Measurements from ENCODE around the gene TXLNG. TPM values are rescaled to one million over a fixed set of nuclear protein-coding genes. Genes with fewer than 3 reads are reported as not detected.
"Not testable (repeated sequence)": the region's sequence is repeated elsewhere in the genome, so short reads cannot be mapped to it uniquely, and the experiment has no call there.

TXLNG gene
- total RNA-seq, 1 donor from 2014 or later = 5.1 TPM

DNA sequence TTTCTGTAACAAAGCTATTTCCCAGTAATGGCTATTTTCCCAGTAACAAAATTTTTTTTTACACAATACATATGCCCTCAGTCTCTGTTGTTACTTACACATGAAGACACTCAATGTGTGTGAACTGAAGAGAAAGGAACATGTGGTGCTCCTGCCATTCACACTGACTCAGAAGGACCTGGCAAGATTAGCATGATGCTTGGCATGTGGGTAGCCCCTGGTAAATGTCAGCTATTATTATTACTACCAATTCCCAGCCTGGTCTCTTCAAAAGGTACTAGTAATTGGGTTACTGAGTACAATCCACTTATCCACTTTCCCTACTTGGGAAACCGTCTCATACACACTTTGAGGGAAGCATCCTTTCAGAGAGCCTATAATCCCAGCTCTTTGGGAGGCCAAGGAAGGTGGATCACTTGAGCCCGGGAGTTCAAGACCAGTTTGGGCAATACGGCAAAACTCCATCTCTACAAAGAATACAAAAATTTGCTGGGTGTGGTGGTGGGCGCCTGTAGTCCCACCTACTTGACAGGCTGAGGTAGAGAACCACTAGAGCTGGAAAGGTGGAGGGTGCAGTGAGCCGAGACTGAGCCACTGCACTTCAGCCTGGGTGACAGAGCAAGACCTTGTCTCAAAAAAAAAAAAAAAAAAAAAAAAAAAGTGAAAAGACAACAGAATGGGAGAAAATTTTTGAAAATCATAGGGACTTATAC, 69.3 kb downstream of the TXLNG start:
- no peak overlapping the region for H3K4me3 ChIP-seq
- H3K9me3 ChIP-seq (replicated peaks) = no peaks in the 10 kb centered on the region
- no peaks in the 10 kb centered on the region for H3K27me3 ChIP-seq (ENCODE audit: low read depth)
- no peak for DNase-seq
- intact Hi-C loops (cut with micrococcal nuclease) = no loop called here
- no peak overlapping the region for H3K27ac ChIP-seq (replicated peaks)
- peaks cover 45% of the 10 kb centered on the region for H3K36me3 ChIP-seq
- TF ChIP-seq CTCF (IDR thresholded peaks at IDR 0.05; ENCODE audit: borderline replicate concordance) = no peak
- H3K4me1 ChIP-seq = no peaks in the 10 kb centered on the region

DNA sequence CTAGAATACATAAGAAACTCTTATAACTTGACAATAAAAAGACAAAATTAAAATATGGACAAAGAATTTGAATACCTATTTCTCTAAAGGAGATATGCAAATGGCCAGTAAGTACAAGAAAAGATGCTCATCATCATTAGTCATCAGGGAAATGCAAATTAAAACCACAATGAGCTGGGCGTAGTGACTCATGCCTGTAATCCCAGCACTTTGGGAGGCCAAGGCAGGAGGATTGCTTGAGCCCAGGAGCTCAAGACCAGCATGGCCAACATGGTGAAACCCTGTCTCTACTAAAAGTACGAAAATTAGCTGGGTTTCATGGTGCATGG, 69.8 kb downstream of the TXLNG start:
- H3K27ac ChIP-seq (replicated peaks); DNase-seq; intact Hi-C loops (cut with micrococcal nuclease); H3K9me3 ChIP-seq (replicated peaks); H3K4me3 ChIP-seq; H3K27me3 ChIP-seq (ENCODE audit: low read depth); H3K4me1 ChIP-seq: not testable (repeated sequence)
- peaks cover 41% of the 10 kb centered on the region for H3K36me3 ChIP-seq

DNA sequence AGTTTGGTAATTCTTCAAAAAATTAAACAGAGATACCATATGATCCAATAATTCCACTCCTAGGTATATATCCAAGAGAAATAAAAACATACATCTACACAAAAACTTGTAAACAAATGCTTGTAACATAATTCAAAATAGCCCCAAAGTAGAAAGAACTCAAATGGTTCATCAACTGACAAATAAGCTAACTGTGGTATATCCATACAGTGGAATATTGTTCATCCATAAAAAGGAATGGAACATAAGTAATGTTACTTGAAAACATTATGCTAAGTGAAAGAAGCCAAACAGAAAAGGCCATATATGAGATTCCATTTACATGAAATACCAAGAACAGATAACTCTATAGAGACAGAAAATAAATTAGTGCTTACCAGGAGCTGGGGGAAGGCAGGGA, 70.5 kb downstream of the TXLNG start:
- peaks cover 41% of the 10 kb centered on the region for H3K36me3 ChIP-seq

GRCh38 chrX:16862829-16863228, 76.6 kb downstream of the TXLNG start:
- DNase-seq = no peak
- H3K9me3 ChIP-seq (replicated peaks) = no peaks in the 10 kb centered on the region
- peaks cover 21% of the 10 kb centered on the region for H3K4me1 ChIP-seq
- no peak overlapping the region for H3K4me3 ChIP-seq
- TF ChIP-seq CTCF (IDR thresholded peaks at IDR 0.05; ENCODE audit: borderline replicate concordance) = no peak
- no peak overlapping the region for H3K27ac ChIP-seq (replicated peaks)
- intact Hi-C loops (cut with micrococcal nuclease) = no loop called here
- peaks cover 6% of the 10 kb centered on the region for H3K36me3 ChIP-seq
- no peaks in the 10 kb centered on the region for H3K27me3 ChIP-seq (ENCODE audit: low read depth)

More for the DNA sequence above, 70.5 kb downstream of the TXLNG start:
- intact Hi-C loops (cut with micrococcal nuclease) = no loop called here
- no peak overlapping the region for H3K27ac ChIP-seq (replicated peaks)
- no peaks in the 10 kb centered on the region for H3K9me3 ChIP-seq (replicated peaks)
- DNase-seq = no peak
- no peak overlapping the region for H3K4me3 ChIP-seq
- H3K27me3 ChIP-seq (ENCODE audit: low read depth) = no peaks in the 10 kb centered on the region
- H3K4me1 ChIP-seq = no peaks in the 10 kb centered on the region
- TF ChIP-seq CTCF (IDR thresholded peaks at IDR 0.05; ENCODE audit: borderline replicate concordance) = no peak

GRCh38 chrX:16867947-16868346, 81.7 kb downstream of the TXLNG start:
- no peaks in the 10 kb centered on the region for H3K9me3 ChIP-seq (replicated peaks)
- no peak for TF ChIP-seq CTCF (IDR thresholded peaks at IDR 0.05; ENCODE audit: borderline replicate concordance)
- H3K4me1 ChIP-seq = peaks cover 46% of the 10 kb centered on the region
- no peak overlapping the region for H3K4me3 ChIP-seq
- DNase-seq = no peak
- H3K36me3 ChIP-seq = no peaks in the 10 kb centered on the region
- intact Hi-C loops (cut with micrococcal nuclease) = no loop called here
- no peaks in the 10 kb centered on the region for H3K27me3 ChIP-seq (ENCODE audit: low read depth)
- H3K27ac ChIP-seq (replicated peaks) = no peak overlapping the region

DNA sequence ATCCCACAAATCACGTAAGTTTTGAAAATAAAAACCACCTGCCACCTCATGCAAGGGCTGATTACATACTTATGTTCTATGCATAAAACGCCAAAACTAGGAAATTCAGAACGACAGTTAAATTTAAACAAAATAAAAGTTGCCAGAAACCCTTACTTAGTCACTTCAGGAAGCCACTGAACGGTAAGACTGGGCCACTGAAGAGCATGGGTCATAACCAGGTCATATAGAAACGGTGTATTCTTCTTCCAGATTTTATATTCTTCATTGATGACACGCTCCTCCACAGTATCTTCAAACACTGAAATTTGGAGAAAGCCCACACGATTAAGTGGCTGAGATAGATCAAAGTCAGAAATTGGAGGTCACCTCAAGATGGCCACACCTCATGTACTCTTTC, 82.7 kb downstream of the TXLNG start:
- no peak for DNase-seq
- H3K27ac ChIP-seq (replicated peaks) = peak overlapping the region; percentile 92
- no peaks in the 10 kb centered on the region for H3K9me3 ChIP-seq (replicated peaks)
- TF ChIP-seq CTCF (IDR thresholded peaks at IDR 0.05; ENCODE audit: borderline replicate concordance) = no peak
- peak overlapping the region; percentile 73 for H3K4me3 ChIP-seq
- intact Hi-C loops (cut with micrococcal nuclease) = no loop called here
- no peaks in the 10 kb centered on the region for H3K27me3 ChIP-seq (ENCODE audit: low read depth)
- peaks cover 46% of the 10 kb centered on the region for H3K4me1 ChIP-seq
- no peaks in the 10 kb centered on the region for H3K36me3 ChIP-seq

All from left ventricle myocardium inferior (tissue), 1 donor.